Endothelial cell of umbilical vein (primary cell): Measurements from ENCODE around the gene LARP1B. TPM values are rescaled to one million over a fixed set of nuclear protein-coding genes. Genes with fewer than 3 reads are reported as not detected.
"Not testable (repeated sequence)": the region's sequence is repeated elsewhere in the genome, so short reads cannot be mapped to it uniquely, and the experiment has no call there.

Source experiments
- BruUV-seq: library from RNA; stranded (reverse); fragments of 400-500 nt; replicated peaks from 2 replicates; lab custom pipeline; 2021; lab: Mats Ljungman, UMichigan
- CTCF ChIA-PET: fragments of 300-600, 350-600 bp; sonication (Branson Sonifier 250); formaldehyde crosslinking; loops from one replicate; lab custom pipeline; 2021; ENCODE audit warnings: antibody characterized with exemption, inconsistent platforms; lab: Charles Lee
- POLR2A ChIA-PET: fragments of 300-600, 350-600 bp; sonication (Branson Sonifier 250); formaldehyde crosslinking; loops from one replicate; lab custom pipeline; 2021; ENCODE audit warnings: antibody characterized with exemption, inconsistent platforms; lab: Charles Lee
- DNase-seq: peaks from one replicate; pipeline ENCODE4 v3.0.0-alpha.2; 2011; ENCODE audit warnings: low read depth, low spot score
- FAIRE-seq: peaks from 2 replicates; lab custom pipeline; 2011; peaks lifted over from hg19 to GRCh38; lab: Jason Lieb, UNC
- H2AFZ ChIP-seq: 2 replicates; pipeline ENCODE4 v1.6.0; 2012; ENCODE audit warnings: low read depth, low read length, control low read depth, inconsistent platforms
- H3K27ac ChIP-seq: 2 replicates; pipeline ENCODE4 v1.5.1; 2011; ENCODE audit warnings: low read depth, mild to moderate bottlenecking, control low read depth, low read length, moderate library complexity; ENCODE audit not compliant: insufficient read depth
- H3K27me3 ChIP-seq, 2 experiments: 2 replicates each; pipeline versions ENCODE4 v1.6.0 to v1.6.1; 2011; ENCODE audit warnings: low read length in 2 of 2, mixed read lengths in 1 of 2; ENCODE audit not compliant: control insufficient read depth in 2 of 2, insufficient read depth in 2 of 2
- H3K36me3 ChIP-seq, 2 experiments: 2 replicates in 1 of 2; 3 replicates in 1 of 2; pipeline ENCODE4 v1.5.1; 2011; ENCODE audit warnings: low read length in 2 of 2, mild to moderate bottlenecking in 1 of 2, moderate library complexity in 1 of 2; ENCODE audit not compliant: control insufficient read depth in 2 of 2, insufficient read depth in 2 of 2; ENCODE audit errors: extremely low read depth in 1 of 2
- H3K4me1 ChIP-seq: 3 replicates; pipeline ENCODE4 v1.5.1; 2011; ENCODE audit warnings: mild to moderate bottlenecking, low read length; ENCODE audit not compliant: control insufficient read depth, insufficient read depth; ENCODE audit errors: extremely low read depth
- H3K4me2 ChIP-seq: 2 replicates; pipeline ENCODE4 v1.6.1; 2011; ENCODE audit warnings: low read length, control low read depth, mixed read lengths; ENCODE audit not compliant: insufficient read depth
- H3K4me3 ChIP-seq, 3 experiments: fragments of 200-600 bp in 1 of 3; sonication (generic), shearing (Covaris generic) in 1 of 3; replicated peaks in 1 of 3; 2 replicates each; pipeline ENCODE4 v1.5.1; 2011 to 2016; ENCODE audit warnings: control low read depth in 3 of 3, low read length in 3 of 3, mild to moderate bottlenecking in 2 of 3, inconsistent platforms in 1 of 3, low read depth in 1 of 3, moderate library complexity in 1 of 3; ENCODE audit not compliant: insufficient read depth in 1 of 3
- H3K79me2 ChIP-seq: 2 replicates; pipeline ENCODE4 v1.6.0; 2012; ENCODE audit warnings: low read length, inconsistent platforms; ENCODE audit not compliant: control insufficient read depth, insufficient read depth
- H3K9ac ChIP-seq: replicated peaks from 2 replicates; pipeline ENCODE3; 2011; ENCODE audit warnings: low read length, control low read depth; ENCODE audit not compliant: insufficient read depth; ENCODE audit errors: extremely low read depth
- H3K9me1 ChIP-seq: replicated peaks from 3 replicates; pipeline ENCODE4 v1.6.0; 2011; ENCODE audit warnings: mild to moderate bottlenecking, low read length; ENCODE audit not compliant: control insufficient read depth, insufficient read depth; ENCODE audit errors: extremely low read depth
- H3K9me3 ChIP-seq: replicated peaks from 2 replicates; pipeline ENCODE4 v1.5.1; 2012; ENCODE audit warnings: low read length, inconsistent platforms; ENCODE audit not compliant: control insufficient read depth, insufficient read depth
- H4K20me1 ChIP-seq: replicated peaks from 2 replicates; pipeline ENCODE3; 2011; ENCODE audit warnings: mild to moderate bottlenecking, low read length; ENCODE audit not compliant: control insufficient read depth, insufficient read depth; ENCODE audit errors: extremely low read depth
- dilution Hi-C: fragments of 300-500 bp; cut with MboI; formaldehyde crosslinking; loops from one replicate; pipeline ENCODE4 v1.15.0; 2019; ENCODE audit warnings: low sequenced_read_pairs; ENCODE audit not compliant: extremely low pct_ligation_motif_present
- intact Hi-C: fragments of 100-400 bp; cut with micrococcal nuclease; formaldehyde crosslinking; loops from one replicate; pipeline ENCODE4 v1.10.0; 2022
- polyA plus RNA-seq, 4 experiments: library from polyadenylated mRNA; depleted of rRNA in 3 of 4; stranded (reverse) in 3 of 4; unstranded in 1 of 4; fragments of >200 nt; gene quantifications; 2 replicates each; pipeline versions ENCODE4 v1.2.1 to v1.2.3, GENCODE V29; 2011 to 2012; ENCODE audit warnings: missing spikeins in 1 of 4
- total RNA-seq: library from RNA; stranded (reverse); gene quantifications from 2 replicates; pipeline ENCODE4 v1.2.3, GENCODE V29; 2021

LARP1B gene
- total and polyA plus RNA-seq, 2 donors (not counting 3 experiments of a cell fraction or from before 2014, with no cell fraction given) = 7.3 to 28.8 TPM

- H3K4me2 ChIP-seq, dilution Hi-C loops, H3K9me3 ChIP-seq, H2AFZ ChIP-seq, H4K20me1 ChIP-seq, H3K27ac ChIP-seq, DNase-seq, POLR2A ChIA-PET, FAIRE-seq, BruUV-seq, H3K27me3 ChIP-seq, H3K36me3 ChIP-seq, H3K9me1 ChIP-seq, intact Hi-C loops, H3K4me1 ChIP-seq, H3K79me2 ChIP-seq, H3K4me3 ChIP-seq, H3K9ac ChIP-seq: not testable (repeated sequence)
- CTCF ChIA-PET = interaction anchor here (0.7 to 1.7 kb wide), 6 partner anchors 8 to 445 kb away, joined by 3 to 4 read pairs (median 3); partner anchors contain the start of gene MFSD8
Observed at GRCh38 chr4:128051229-128051628, 9.9 kb upstream of the LARP1B start.

GRCh38 chr4:128054907-128055306 is 6.2 kb upstream of the LARP1B start:
- POLR2A ChIA-PET, H3K4me3 ChIP-seq, BruUV-seq, dilution Hi-C loops, H3K9ac ChIP-seq, H3K4me1 ChIP-seq, H2AFZ ChIP-seq, H3K9me3 ChIP-seq, intact Hi-C loops, H3K36me3 ChIP-seq, H3K27me3 ChIP-seq, H3K79me2 ChIP-seq, H4K20me1 ChIP-seq, H3K27ac ChIP-seq, CTCF ChIA-PET, FAIRE-seq, H3K4me2 ChIP-seq, DNase-seq, H3K9me1 ChIP-seq: not testable (repeated sequence)

DNA sequence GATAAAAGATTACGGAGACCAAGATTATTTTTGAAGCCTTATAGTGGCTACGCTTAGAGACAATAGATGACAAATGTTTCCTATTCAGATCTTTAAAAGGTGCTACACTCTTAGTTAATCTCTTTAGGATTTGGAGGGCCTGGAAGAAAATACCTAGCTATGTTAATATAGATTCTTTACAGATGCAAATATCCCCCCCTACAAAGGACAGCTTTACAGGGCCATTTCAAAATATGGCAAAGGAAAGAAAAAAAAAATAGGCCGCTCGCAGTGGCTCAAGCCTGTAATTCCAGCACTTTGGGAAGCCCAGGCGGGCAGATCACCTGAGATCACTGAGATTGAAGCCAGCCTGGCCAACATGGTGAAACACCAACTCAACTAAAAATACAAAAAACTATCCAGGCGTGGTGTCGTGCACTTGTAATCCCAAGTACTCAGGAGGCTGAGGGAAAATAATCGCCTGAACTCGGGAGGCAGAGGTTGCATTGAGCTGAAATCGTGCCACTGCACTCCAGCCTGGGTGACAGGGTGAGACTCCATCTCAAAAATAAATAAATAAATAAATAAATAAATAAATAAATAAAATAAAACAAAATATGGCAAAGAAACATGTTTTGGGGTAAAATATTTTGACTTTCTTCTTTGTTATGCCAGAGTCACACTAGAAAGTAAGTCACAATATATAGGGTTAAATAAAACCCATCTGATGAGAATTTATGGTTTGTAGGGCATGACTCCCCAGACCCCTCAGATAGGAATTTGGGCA is 5.5 kb upstream of the LARP1B start:
- H4K20me1 ChIP-seq, intact Hi-C loops, BruUV-seq, H3K27me3 ChIP-seq, H3K4me2 ChIP-seq, dilution Hi-C loops, H3K4me1 ChIP-seq, H3K9me1 ChIP-seq, H3K9me3 ChIP-seq, H3K4me3 ChIP-seq, H3K79me2 ChIP-seq, FAIRE-seq, H3K27ac ChIP-seq, H2AFZ ChIP-seq, H3K9ac ChIP-seq, DNase-seq, POLR2A ChIA-PET, CTCF ChIA-PET, H3K36me3 ChIP-seq: not testable (repeated sequence)
